ENCODE data around the gene RAPGEF5. TPM values are rescaled to one million over a fixed set of nuclear protein-coding genes. Genes with fewer than 3 reads are reported as not detected.

Gene RAPGEF5
- polyA plus RNA-seq, 1 of the 3 experiments (the other 2 are of a cell fraction) = 1.2 TPM

GRCh38 chr7:22125436-22125835 is 231.5 kb downstream of the RAPGEF5 start:
- H3K79me2 ChIP-seq (ENCODE audit: insufficient read depth) = no peaks in the 10 kb centered on the region
- H2AFZ ChIP-seq (ENCODE audit: low read depth) = no peak overlapping the region
- H4K20me1 ChIP-seq (ENCODE audit: insufficient read depth) = no peaks in the 10 kb centered on the region
- H3F3A ChIP-seq (replicated peaks; ENCODE audit: insufficient read depth) = no peaks in the 10 kb centered on the region
- no peak overlapping the region for H3K27ac ChIP-seq (ENCODE audit: low read depth in 2 of 2, low read length in 1 of 2)
- no peak for DNase-seq
- WGBS (ENCODE audit: low lambda C conversion rate) = 76% methylated on average over 6 of the region's 6 CpGs
- peaks cover 6 to 29% of the 10 kb centered on the region in 2 experiments; a peak in 3 of 4 replicates for H3K4me1 ChIP-seq (ENCODE audit: control insufficient read depth in 1 of 2, insufficient read depth in 2 of 2, low read depth in 1 of 2, low read length in 1 of 2)
- H3K9me2 ChIP-seq = no peaks in the 10 kb centered on the region
- H3K36me3 ChIP-seq (replicated peaks in 1 of 2; ENCODE audit: control insufficient read depth in 1 of 2, insufficient read depth in 2 of 2, low read length in 1 of 2) = peaks cover 0 to 16% of the 10 kb centered on the region in 2 experiments
- H3K9me3 ChIP-seq = no peaks in the 10 kb centered on the region
- no peak overlapping the region for H3K4me3 ChIP-seq (ENCODE audit: low read depth in 2 of 2, low read length in 1 of 2)
- ChIA-PET POLR2A (no interaction called here), CTCF (interaction anchor here (1.5 to 6.0 kb wide), 2 partner anchors 12 to 15 kb away, joined by 6 to 52 read pairs; no protein-coding TSS in a partner anchor)
- no peak overlapping the region for H3K9ac ChIP-seq
- TF ChIP-seq EZH2phosphoT487 (IDR thresholded peaks at IDR 0.05; ENCODE audit: borderline replicate concordance, low read depth) (no peak), FOXJ3 (CRISPR knock-in tag; IDR thresholded peaks at IDR 0.05) (no peak), SMC3 (IDR thresholded peaks at IDR 0.05; ENCODE audit: low read depth, low read length) (no peak), CHD2 (IDR thresholded peaks at IDR 0.05; ENCODE audit: low read length, partially characterized antibody) (no peak), NFIC (IDR thresholded peaks at IDR 0.05; ENCODE audit: borderline replicate concordance) (no peak), FOSL2 (IDR thresholded peaks at IDR 0.05; ENCODE audit: borderline replicate concordance, low read depth) (no peak), GABPA (IDR thresholded peaks at IDR 0.05; ENCODE audit: low read depth) (no peak), FOXM1 (IDR thresholded peaks at IDR 0.05; ENCODE audit: low read depth) (no peak), RCOR1 (IDR thresholded peaks at IDR 0.05; ENCODE audit: low read length) (no peak), NRF1 (IDR thresholded peaks at IDR 0.05; ENCODE audit: low read depth, low read length) (no peak), YY1 (IDR thresholded peaks at IDR 0.05; ENCODE audit: low read depth) (no peak), USF2 (IDR thresholded peaks at IDR 0.05; ENCODE audit: borderline replicate concordance, low read depth, low read length) (no peak), EP300 (IDR thresholded peaks at IDR 0.05; ENCODE audit: borderline replicate concordance in 1 of 2, low read depth in 1 of 2, low read length in 1 of 2) (no peak), USF1 (IDR thresholded peaks at IDR 0.05; ENCODE audit: borderline replicate concordance, low read depth) (no peak)
- H3K4me2 ChIP-seq = no peak overlapping the region
- H3K27me3 ChIP-seq (ENCODE audit: insufficient read depth) = no peaks in the 10 kb centered on the region

GRCh38 chr7:22124941-22125340 is 232.0 kb downstream of the RAPGEF5 start:
- no peak overlapping the region for H2AFZ ChIP-seq (ENCODE audit: low read depth)
- H3K27ac ChIP-seq (ENCODE audit: low read depth in 2 of 2, low read length in 1 of 2) = no peak overlapping the region
- H3K9ac ChIP-seq = no peak overlapping the region
- no peaks in the 10 kb centered on the region for H3F3A ChIP-seq (replicated peaks; ENCODE audit: insufficient read depth)
- H4K20me1 ChIP-seq (ENCODE audit: insufficient read depth) = no peaks in the 10 kb centered on the region
- no peaks in the 10 kb centered on the region for H3K9me3 ChIP-seq
- POLR2A ChIA-PET = no interaction called here
- peaks cover 0 to 16% of the 10 kb centered on the region in 2 experiments for H3K36me3 ChIP-seq (replicated peaks in 1 of 2; ENCODE audit: control insufficient read depth in 1 of 2, insufficient read depth in 2 of 2, low read length in 1 of 2)
- H3K4me2 ChIP-seq = no peak overlapping the region
- CTCF ChIA-PET = interaction anchor here (1.5 to 6.0 kb wide), 2 partner anchors 11 to 14 kb away, joined by 6 to 52 read pairs; no protein-coding TSS in a partner anchor
- H3K4me1 ChIP-seq (ENCODE audit: control insufficient read depth in 1 of 2, insufficient read depth in 2 of 2, low read depth in 1 of 2, low read length in 1 of 2) = peaks cover 6 to 29% of the 10 kb centered on the region in 2 experiments; a peak in 3 of 4 replicates
- H3K79me2 ChIP-seq (ENCODE audit: insufficient read depth) = no peaks in the 10 kb centered on the region
- no peaks in the 10 kb centered on the region for H3K9me2 ChIP-seq
- no peaks in the 10 kb centered on the region for H3K27me3 ChIP-seq (ENCODE audit: insufficient read depth)
- no peak for DNase-seq
- 92% methylated on average over 3 of the region's 3 CpGs for WGBS (ENCODE audit: low lambda C conversion rate)
- no peak overlapping the region for H3K4me3 ChIP-seq (ENCODE audit: low read depth in 2 of 2, low read length in 1 of 2)
- TF ChIP-seq EP300 (IDR thresholded peaks at IDR 0.05; ENCODE audit: borderline replicate concordance in 1 of 2, low read depth in 1 of 2, low read length in 1 of 2) (no peak), FOSL2 (IDR thresholded peaks at IDR 0.05; ENCODE audit: borderline replicate concordance, low read depth) (no peak), POLR2AphosphoS5 (IDR thresholded peaks at IDR 0.05; ENCODE audit: low read depth, low read length) (no peak), TCF12 (IDR thresholded peaks at IDR 0.05) (no peak), USF2 (IDR thresholded peaks at IDR 0.05; ENCODE audit: borderline replicate concordance, low read depth, low read length) (no peak), USF1 (IDR thresholded peaks at IDR 0.05; ENCODE audit: borderline replicate concordance, low read depth) (no peak), GATA2 (CRISPR knock-in tag; IDR thresholded peaks at IDR 0.05) (no peak), ELF1 (IDR thresholded peaks at IDR 0.05) (no peak), MXI1 (IDR thresholded peaks at IDR 0.05; ENCODE audit: low read depth, low read length) (no peak), REST (IDR thresholded peaks at IDR 0.05; ENCODE audit: low read depth, low read length) (no peak), CHD2 (IDR thresholded peaks at IDR 0.05; ENCODE audit: low read length, partially characterized antibody) (no peak)
